GM13976 (cell line): ENCODE data around the gene LSM3.

Source experiments
- DNase-seq: peaks from one replicate; pipeline ENCODE4 v3.0.0; 2012; ENCODE audit warnings: low spot score
- CTCF ChIP-seq: IDR thresholded peaks from 2 replicates; pipeline ENCODE4 v1.5.1; 2012; ENCODE audit warnings: borderline replicate concordance, mild to moderate bottlenecking; ENCODE audit not compliant: insufficient read depth; ENCODE audit errors: extremely low read depth, missing control alignments, control extremely low read depth
- in situ Hi-C: fragments of 300-500 bp; cut with MboI; formaldehyde crosslinking; loops from one replicate; pipeline ENCODE4 v1.12.0; 2022; ENCODE audit warnings: low sequenced_read_pairs, mixed read lengths, inconsistent platforms; ENCODE audit not compliant: unreplicated experiment

The LSM3 gene

GRCh38 chr3:14206548-14207177 lies 28.0 kb downstream of the LSM3 start:
- in situ Hi-C loops = no loop called here
- no peak for TF ChIP-seq CTCF

GRCh38 chr3:14208168-14208567 lies 29.6 kb downstream of the LSM3 start:
- DNase-seq = no peak
- in situ Hi-C loops = no loop called here

More at GRCh38 chr3:14206548-14207177, 28.0 kb downstream of the LSM3 start:
- peak; percentile 3 for DNase-seq

GRCh38 chr3:14208977-14209394 lies 30.4 kb downstream of the LSM3 start:
- TF ChIP-seq CTCF = no peak
- DNase-seq = no peak
- in situ Hi-C loops = no loop called here

More at GRCh38 chr3:14208168-14208567, 29.6 kb downstream of the LSM3 start:
- no peak for TF ChIP-seq CTCF

GRCh38 chr3:14209581-14210289 lies 31.1 kb downstream of the LSM3 start:
- no peak for TF ChIP-seq CTCF
- DNase-seq = no peak
- in situ Hi-C loops = no loop called here

- TF ChIP-seq CTCF = no peak
- DNase-seq = no peak
- in situ Hi-C loops = no loop called here
Measured at GRCh38 chr3:14210290-14210688, 31.7 kb downstream of the LSM3 start.

GRCh38 chr3:14210843-14211594 lies 32.4 kb downstream of the LSM3 start:
- in situ Hi-C loops = no loop called here
- TF ChIP-seq CTCF = no peak
- DNase-seq = no peak
